Measurements from ENCODE around the gene CTNNA3.

GRCh38 chr10:66782776-66783175 is 913.2 kb downstream of the CTNNA3 start:
- TF ChIP-seq, protein P1, sequence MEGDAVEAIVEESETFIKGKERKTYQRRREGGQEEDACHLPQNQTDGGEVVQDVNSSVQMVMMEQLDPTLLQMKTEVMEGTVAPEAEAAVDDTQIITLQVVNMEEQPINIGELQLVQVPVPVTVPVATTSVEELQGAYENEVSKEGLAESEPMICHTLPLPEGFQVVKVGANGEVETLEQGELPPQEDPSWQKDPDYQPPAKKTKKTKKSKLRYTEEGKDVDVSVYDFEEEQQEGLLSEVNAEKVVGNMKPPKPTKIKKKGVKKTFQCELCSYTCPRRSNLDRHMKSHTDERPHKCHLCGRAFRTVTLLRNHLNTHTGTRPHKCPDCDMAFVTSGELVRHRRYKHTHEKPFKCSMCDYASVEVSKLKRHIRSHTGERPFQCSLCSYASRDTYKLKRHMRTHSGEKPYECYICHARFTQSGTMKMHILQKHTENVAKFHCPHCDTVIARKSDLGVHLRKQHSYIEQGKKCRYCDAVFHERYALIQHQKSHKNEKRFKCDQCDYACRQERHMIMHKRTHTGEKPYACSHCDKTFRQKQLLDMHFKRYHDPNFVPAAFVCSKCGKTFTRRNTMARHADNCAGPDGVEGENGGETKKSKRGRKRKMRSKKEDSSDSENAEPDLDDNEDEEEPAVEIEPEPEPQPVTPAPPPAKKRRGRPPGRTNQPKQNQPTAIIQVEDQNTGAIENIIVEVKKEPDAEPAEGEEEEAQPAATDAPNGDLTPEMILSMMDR (conservative IDR thresholded peaks at IDR 0.05; ENCODE audit: low read depth, low read length), result no peak
- TF ChIP-seq MAZ (IDR thresholded peaks at IDR 0.05; ENCODE audit: borderline replicate concordance, low read depth, low read length) (no peak), MAFK (IDR thresholded peaks at IDR 0.05; ENCODE audit: low read depth, low read length) (no peak; the same call in 1 of the 2 replicates), RAD21 (IDR thresholded peaks at IDR 0.05; ENCODE audit: low read length) (no peak), SMC3 (IDR thresholded peaks at IDR 0.05; ENCODE audit: low read depth, low read length) (no peak), POLR2A (IDR thresholded peaks at IDR 0.05; ENCODE audit: low read depth, low read length) (no peak), BHLHE40 (IDR thresholded peaks at IDR 0.05; ENCODE audit: low read depth, low read length) (no peak)
